H1 (cell line): ENCODE results near the gene CELF6. TPM values are rescaled to one million over a fixed set of nuclear protein-coding genes. Genes with fewer than 3 reads are reported as not detected.

Source experiments
- CTCF ChIA-PET: fragments of 300-600 bp; sonication (Branson Sonifier 250); formaldehyde crosslinking; loops from one replicate; lab custom pipeline; 2021; ENCODE audit not compliant: partially characterized antibody; lab: Charles Lee
- POLR2A ChIA-PET: fragments of 300-600 bp; sonication (Branson Sonifier 250); formaldehyde crosslinking; loops from one replicate; lab custom pipeline; 2021; ENCODE audit warnings: inconsistent platforms; ENCODE audit not compliant: partially characterized antibody; lab: Charles Lee
- DNase-seq, 2 experiments: peaks; one replicate each; pipeline versions ENCODE4 v3.0.0 to v3.0.0-alpha.2; 2010 to 2022; ENCODE audit warnings: low spot score in 2 of 2, low read depth in 1 of 2, mixed read lengths in 1 of 2
- FAIRE-seq: peaks from 2 replicates; lab custom pipeline; 2011; peaks lifted over from hg19 to GRCh38; lab: Jason Lieb, UNC
- H2AFZ ChIP-seq: 2 replicates; pipeline ENCODE4 v1.8.1; 2012; ENCODE audit warnings: low read length, inconsistent platforms
- H2AK5ac ChIP-seq: 2 replicates; pipeline ENCODE4 v1.6.1; 2013; ENCODE audit warnings: low read depth, low read length
- H2BK120ac ChIP-seq: replicated peaks from 2 replicates; pipeline ENCODE3; 2013; ENCODE audit warnings: low read depth, low read length, inconsistent platforms
- H2BK12ac ChIP-seq: 2 replicates; pipeline ENCODE4 v1.6.1; 2013; ENCODE audit warnings: low read depth, low read length
- H2BK15ac ChIP-seq: 2 replicates; pipeline ENCODE4 v1.6.1; 2013; ENCODE audit warnings: low read length
- H2BK20ac ChIP-seq: 2 replicates; pipeline ENCODE4 v1.6.1; 2013; ENCODE audit warnings: low read length
- H2BK5ac ChIP-seq: 2 replicates; pipeline ENCODE4 v1.6.1; 2013; ENCODE audit warnings: low read depth, low read length
- H3K14ac ChIP-seq: 2 replicates; pipeline ENCODE4 v1.6.1; 2013; ENCODE audit warnings: inconsistent platforms; ENCODE audit not compliant: insufficient read length
- H3K18ac ChIP-seq: 2 replicates; pipeline ENCODE4 v1.6.1; 2013; ENCODE audit warnings: low read length; ENCODE audit errors: extremely low read depth
- H3K23ac ChIP-seq: 2 replicates; pipeline ENCODE4 v1.6.1; 2013; ENCODE audit warnings: inconsistent platforms; ENCODE audit not compliant: insufficient read length
- H3K23me2 ChIP-seq: 2 replicates; pipeline ENCODE4 v1.6.1; 2013; ENCODE audit warnings: low read depth, low read length
- H3K27ac ChIP-seq: 2 replicates; pipeline ENCODE4 v1.6.1; 2011; ENCODE audit warnings: low read depth, low read length, inconsistent platforms
- H3K27me3 ChIP-seq, 4 experiments: replicated peaks in 1 of 4; 1 replicate in 1 of 4; 2 replicates in 3 of 4; pipeline versions ENCODE4 v1.6.1 to v1.8.1; 2011 to 2013; ENCODE audit warnings: low read length in 3 of 4, mild to moderate bottlenecking in 3 of 4, inconsistent platforms in 2 of 4, mixed read lengths in 2 of 4, moderate library complexity in 1 of 4; ENCODE audit not compliant: control insufficient read depth in 3 of 4, insufficient read depth in 3 of 4; ENCODE audit errors: extremely low read depth in 1 of 4
- H3K36me3 ChIP-seq, 4 experiments: 2 replicates each; pipeline versions ENCODE4 v1.6.1 to v1.8.1; 2011 to 2013; ENCODE audit warnings: mild to moderate bottlenecking in 4 of 4, low read length in 3 of 4, moderate library complexity in 2 of 4, control low read depth in 1 of 4, inconsistent platforms in 1 of 4; ENCODE audit not compliant: insufficient read depth in 4 of 4, control insufficient read depth in 2 of 4
- H3K4ac ChIP-seq: replicated peaks from 2 replicates; pipeline ENCODE3; 2013; ENCODE audit warnings: low read length, low read depth, mixed read lengths, inconsistent platforms; ENCODE audit not compliant: insufficient read length
- H3K4me1 ChIP-seq, 4 experiments: replicated peaks in 1 of 4; 1 replicate in 1 of 4; 2 replicates in 3 of 4; pipeline versions ENCODE4 v1.6.1 to v1.8.1; 2011 to 2013; ENCODE audit warnings: low read length in 3 of 4, inconsistent platforms in 2 of 4, mixed read lengths in 1 of 4; ENCODE audit not compliant: insufficient read depth in 4 of 4, control insufficient read depth in 3 of 4
- H3K4me2 ChIP-seq, 2 experiments: 2 replicates each; pipeline versions ENCODE4 v1.6.1 to v1.8.1; 2011 to 2013; ENCODE audit warnings: low read depth in 2 of 2, low read length in 2 of 2, control low read depth in 1 of 2, inconsistent platforms in 1 of 2, mild to moderate bottlenecking in 1 of 2; ENCODE audit not compliant: insufficient read depth in 1 of 2
- H3K4me3 ChIP-seq, 4 experiments: fragments of 200-600, 300-600 bp in 1 of 4; sonication (generic), shearing (Covaris generic), sonication (Bioruptor Twin) in 1 of 4; 2 replicates each; pipeline versions ENCODE4 v1.5.1 to v1.8.1; 2011 to 2016; ENCODE audit warnings: low read length in 4 of 4, low read depth in 3 of 4, control low read depth in 2 of 4, inconsistent platforms in 2 of 4, mild to moderate bottlenecking in 2 of 4, mixed read lengths in 1 of 4, moderate library complexity in 1 of 4; ENCODE audit not compliant: insufficient read depth in 2 of 4; ENCODE audit errors: extremely low read depth in 1 of 4
- H3K56ac ChIP-seq: replicated peaks from 2 replicates; pipeline ENCODE3; 2013; ENCODE audit warnings: low read depth, mild to moderate bottlenecking, mixed read lengths, low read length, inconsistent platforms; ENCODE audit not compliant: insufficient read length
- H3K79me1 ChIP-seq: 2 replicates; pipeline ENCODE4 v1.6.1; 2013; ENCODE audit warnings: low read depth, low read length, control low read depth
- H3K79me2 ChIP-seq, 2 experiments: 2 replicates each; pipeline versions ENCODE4 v1.6.1 to v1.8.1; 2012 to 2013; ENCODE audit warnings: low read length in 2 of 2, mild to moderate bottlenecking in 2 of 2, inconsistent platforms in 1 of 2; ENCODE audit not compliant: insufficient read depth in 2 of 2, control insufficient read depth in 1 of 2
- H3K9ac ChIP-seq, 4 experiments: replicated peaks in 1 of 4; 1 replicate in 1 of 4; 2 replicates in 3 of 4; pipeline versions ENCODE4 v1.6.1 to v1.8.1; 2011 to 2013; ENCODE audit warnings: low read depth in 3 of 4, low read length in 3 of 4, control low read depth in 2 of 4, mild to moderate bottlenecking in 2 of 4, moderate library complexity in 2 of 4, inconsistent platforms in 1 of 4; ENCODE audit errors: extremely low read depth in 1 of 4
- H3K9me3 ChIP-seq, 2 experiments: 2 replicates each; pipeline versions ENCODE4 v1.6.1 to v1.8.1; 2012 to 2013; ENCODE audit warnings: mild to moderate bottlenecking in 2 of 2, moderate library complexity in 2 of 2, control low read depth in 1 of 2, inconsistent platforms in 1 of 2, low read depth in 1 of 2, low read length in 1 of 2, mixed read lengths in 1 of 2; ENCODE audit not compliant: insufficient read depth in 2 of 2
- H4K20me1 ChIP-seq, 2 experiments: replicated peaks in 1 of 2; 2 replicates each; pipeline versions ENCODE3 to v1.8.1; 2011 to 2013; ENCODE audit warnings: inconsistent platforms in 2 of 2, low read length in 2 of 2, mild to moderate bottlenecking in 1 of 2; ENCODE audit not compliant: insufficient read depth in 2 of 2, control insufficient read depth in 1 of 2
- H4K5ac ChIP-seq: 2 replicates; pipeline ENCODE4 v1.6.1; 2013; ENCODE audit warnings: low read length, low read depth, mixed read lengths, inconsistent platforms; ENCODE audit not compliant: insufficient read length
- H4K8ac ChIP-seq: 2 replicates; pipeline ENCODE4 v1.8.0; 2013; ENCODE audit warnings: mild to moderate bottlenecking, moderate library complexity, low read length, inconsistent platforms; ENCODE audit not compliant: insufficient read depth; ENCODE audit errors: extremely low read depth
- H4K91ac ChIP-seq: replicated peaks from 2 replicates; pipeline ENCODE3; 2013; ENCODE audit warnings: low read length, mixed read lengths, inconsistent platforms; ENCODE audit not compliant: insufficient read length
- BCL11A ChIP-seq, 2 experiments: IDR thresholded peaks; one replicate each; pipeline ENCODE4 v1.6.1; 2011; ENCODE audit warnings: low read depth in 2 of 2, low read length in 2 of 2, mild to moderate bottlenecking in 2 of 2
- CBX5 ChIP-seq: fragments of 300-800, 300-1000 bp; sonication (generic); IDR thresholded peaks from 2 replicates; pipeline ENCODE4 v1.7.1; 2016; ENCODE audit warnings: antibody characterized with exemption, low read length, low read depth
- CEBPB ChIP-seq: IDR thresholded peaks from 2 replicates; pipeline ENCODE4 v1.6.1; 2012; ENCODE audit warnings: low read depth, low read length
- CHD2 ChIP-seq: IDR thresholded peaks from 2 replicates; pipeline ENCODE4 v1.6.1; 2012; ENCODE audit warnings: low read length, improper control_type of control experiment
- CREB1 ChIP-seq: IDR thresholded peaks from 2 replicates; pipeline ENCODE4 v1.6.1; 2012; ENCODE audit warnings: inconsistent platforms
- CTBP2 ChIP-seq: IDR thresholded peaks from 2 replicates; pipeline ENCODE4 v1.7.0; 2011; ENCODE audit warnings: borderline replicate concordance, mild to moderate bottlenecking, moderate library complexity, mixed read lengths, low read length; ENCODE audit not compliant: insufficient read depth, insufficient read length
- MAX ChIP-seq: IDR thresholded peaks from 2 replicates; pipeline ENCODE4 v1.6.1; 2012; ENCODE audit warnings: inconsistent platforms
- PHF8 ChIP-seq: fragments of 200-600 bp; sonication (generic); conservative IDR thresholded peaks from 2 replicates; pipeline ENCODE4 v1.7.1; 2012; ENCODE audit warnings: low read depth, mild to moderate bottlenecking, inconsistent platforms, low read length, moderate library complexity
- RNF2 ChIP-seq: fragments of 200-900, 300-1000 bp; sonication (generic); IDR thresholded peaks from 2 replicates; pipeline ENCODE4 v1.7.1; 2016; ENCODE audit warnings: borderline replicate concordance, low read depth, mild to moderate bottlenecking, antibody characterized with exemption, low read length; ENCODE audit not compliant: poor library complexity, severe bottlenecking; ENCODE audit errors: missing control alignments
- WGBS, 2 experiments: shearing (Covaris generic) in 1 of 2; methylation state at CpG; one replicate each; pipeline versions ENCODE4 v1.1.6 to v1.1.7; 2013 to 2015; ENCODE audit warnings: low lambda C conversion rate in 2 of 2, mixed read lengths in 2 of 2, inconsistent platforms in 1 of 2, low coverage in 1 of 2, missing lambda C conversion rate in 1 of 2; ENCODE audit not compliant: insufficient replicate concordance in 2 of 2, insufficient coverage in 1 of 2, insufficient read length in 1 of 2; ENCODE audit errors: extremely low coverage in 1 of 2, missing lambda C conversion rate in 1 of 2; 5-methylcytosine and 5-hydroxymethylcytosine counted together
- polyA plus RNA-seq, 7 experiments: library from polyadenylated mRNA; depleted of rRNA in 3 of 7; stranded (reverse) in 5 of 7; unstranded in 2 of 7; fragments of >200 nt in 5 of 7; fragments of 200-250 nt in 2 of 7; gene quantifications; 1 replicate in 5 of 7; 2 replicates in 1 of 7; 4 replicates in 1 of 7; pipeline versions ENCODE4 v1.2.1 to v1.2.3, GENCODE V29; 2011 to 2013; ENCODE audit warnings: missing spikeins in 2 of 7, mixed read lengths in 2 of 7
- total RNA-seq: library from RNA; stranded (reverse); fragmentation: NEBNext Ultra II Directional; extraction: Animal tissue kit (Norgen Biotek cat#: 25700); gene quantifications from 2 replicates; pipeline ENCODE4 v1.2.1, GENCODE V29; 2021

Gene CELF6
- total and polyA plus RNA-seq, 2 of the 8 experiments (the other 6 are each of a cell fraction or from before 2014, with no cell fraction given) = 0.09 to 0.19 TPM

DNA sequence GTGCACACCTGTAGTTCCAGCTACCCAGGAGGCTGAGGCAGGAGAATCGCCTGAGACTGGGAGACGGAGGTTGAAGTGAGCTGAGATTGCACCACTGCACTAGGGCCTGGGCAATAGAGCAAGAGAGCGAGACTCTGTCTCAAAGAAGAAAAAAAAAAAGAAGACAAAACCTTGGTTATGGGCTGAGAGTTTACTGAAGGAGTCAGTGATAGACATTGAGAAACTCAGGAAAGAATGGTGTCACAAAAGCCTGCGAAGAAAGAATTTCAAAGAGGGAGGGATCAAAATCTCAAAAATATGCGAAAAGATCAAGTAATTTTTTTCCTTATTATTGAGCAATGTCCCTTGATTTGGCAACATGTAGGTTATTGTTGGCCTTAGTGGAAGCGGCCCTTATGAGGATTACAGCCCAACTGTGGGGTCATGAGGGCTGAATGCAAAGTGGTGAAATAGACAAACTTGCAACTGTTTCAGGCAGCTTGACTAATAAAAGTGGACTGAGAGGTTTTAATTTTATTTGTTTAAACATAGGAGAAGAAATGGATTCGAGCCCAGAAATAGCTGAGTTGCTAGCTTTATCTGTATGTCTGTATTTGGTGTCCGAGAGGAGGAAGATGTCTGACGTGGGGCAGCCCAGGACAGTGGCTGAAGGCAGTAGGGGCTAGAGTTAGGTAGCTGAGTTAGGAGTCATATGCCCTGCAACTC, 18.8 kb upstream of the CELF6 start:
- H3K4me1 ChIP-seq = peaks cover 0 to 2% (median 2%) of the 10 kb centered on the region in 4 experiments; a peak in 4 of 7 replicates
- H3K9me3 ChIP-seq = no peaks in the 10 kb centered on the region
- no peaks in the 10 kb centered on the region for H3K79me1 ChIP-seq
- no peak overlapping the region for H2BK120ac ChIP-seq
- no peak for DNase-seq
- no peak overlapping the region for H3K56ac ChIP-seq
- ChIA-PET CTCF (interaction anchor here (1.0 to 4.7 kb wide), 4 partner anchors 8 to 332 kb away, joined by 3 to 30 read pairs (median 11); no protein-coding TSS in a partner anchor), POLR2A (no interaction called here)
- no peak overlapping the region for H3K4ac ChIP-seq
- H3K79me2 ChIP-seq = no peaks in the 10 kb centered on the region
- no peaks in the 10 kb centered on the region for H3K36me3 ChIP-seq
- H3K27ac ChIP-seq = no peak overlapping the region
- H3K4me3 ChIP-seq = no peak overlapping the region
- no peak overlapping the region for H2AK5ac ChIP-seq
- H4K8ac ChIP-seq = no peak overlapping the region
- H3K18ac ChIP-seq = no peak overlapping the region
- no peak overlapping the region for H3K23ac ChIP-seq
- no peak overlapping the region for H3K14ac ChIP-seq
- no peak overlapping the region for H2BK5ac ChIP-seq
- H3K27me3 ChIP-seq = no peaks in the 10 kb centered on the region
- H3K9ac ChIP-seq = no peak overlapping the region
- H4K20me1 ChIP-seq = peaks cover 0 to 1% of the 10 kb centered on the region in 2 experiments
- H3K4me2 ChIP-seq = no peak overlapping the region
- 93% methylated on average over 8 of the region's 9 CpGs; no CpG with 5 or more reads in 1 of the 2 experiments for WGBS, 2 experiments
- H2BK15ac ChIP-seq = no peak overlapping the region
- H4K5ac ChIP-seq = no peak overlapping the region
- H4K91ac ChIP-seq = no peak overlapping the region
- no peak overlapping the region for H2AFZ ChIP-seq
- no peak overlapping the region for H2BK20ac ChIP-seq
- no peaks in the 10 kb centered on the region; the same call in 1 of the 2 replicates for H3K23me2 ChIP-seq
- FAIRE-seq = no peak
- no peak for TF ChIP-seq CTBP2
- no peak for TF ChIP-seq CREB1
- no peak for TF ChIP-seq BCL11A (IDR thresholded peaks at IDR 0.05; ENCODE audit: low read depth in 2 of 2, low read length in 2 of 2)
- TF ChIP-seq PHF8 = no peak
- no peak for TF ChIP-seq CHD2
- TF ChIP-seq CEBPB = no peak
- no peak for TF ChIP-seq RNF2
- TF ChIP-seq CBX5 = no peak
- no peak for TF ChIP-seq MAX
- TF ChIP-seq, all 59 proteins: peak for 0
- no peak overlapping the region for H2BK12ac ChIP-seq
